HG02884 (cell line): Measurements from ENCODE around the gene THSD7A.
A peak's percentile ranks its signal among the peaks of the same experiment; 100 is the strongest.

ENCODE experiments used
- ATAC-seq: cut with Tn5 transposase; IDR thresholded peaks from one replicate; pipeline ENCODE4 v1.9.1; 2021; ENCODE audit warnings: mild to moderate bottlenecking, moderate library complexity; ENCODE audit not compliant: unreplicated experiment

The THSD7A gene

GRCh38 chr7:11642841-11643240 is 189.2 kb downstream of the THSD7A start:
- no peak for ATAC-seq

- no peak for ATAC-seq
Measured at GRCh38 chr7:11642276-11642675, 189.7 kb downstream of the THSD7A start.

GRCh38 chr7:11638011-11638774 is 193.8 kb downstream of the THSD7A start:
- no peak for ATAC-seq

- ATAC-seq, result no peak
Measured at GRCh38 chr7:11636274-11636673, 195.7 kb downstream of the THSD7A start.

GRCh38 chr7:11633310-11633709 is 198.7 kb downstream of the THSD7A start:
- no peak for ATAC-seq

- ATAC-seq, result no peak
Measured at GRCh38 chr7:11630355-11630754, 201.6 kb downstream of the THSD7A start.

GRCh38 chr7:11625669-11626068 is 206.3 kb downstream of the THSD7A start:
- ATAC-seq, result no peak

GRCh38 chr7:11623093-11623678 is 208.8 kb downstream of the THSD7A start:
- no peak for ATAC-seq

GRCh38 chr7:11620406-11621253 is 211.4 kb downstream of the THSD7A start:
- ATAC-seq, result no peak

- ATAC-seq, result no peak
Measured at GRCh38 chr7:11616466-11616865, 215.5 kb downstream of the THSD7A start.

GRCh38 chr7:11615174-11615573 is 216.8 kb downstream of the THSD7A start:
- no peak for ATAC-seq

- peak; percentile 97 for ATAC-seq
Measured at GRCh38 chr7:11613292-11613930, 218.6 kb downstream of the THSD7A start.

GRCh38 chr7:11612737-11613136 is 219.3 kb downstream of the THSD7A start:
- ATAC-seq, result peak; percentile 23

GRCh38 chr7:11609096-11609670 is 222.8 kb downstream of the THSD7A start:
- no peak for ATAC-seq

GRCh38 chr7:11607686-11608085 is 224.3 kb downstream of the THSD7A start:
- no peak for ATAC-seq

GRCh38 chr7:11605749-11606148 is 226.2 kb downstream of the THSD7A start:
- ATAC-seq, result no peak

GRCh38 chr7:11604505-11604904 is 227.5 kb downstream of the THSD7A start:
- no peak for ATAC-seq

- no peak for ATAC-seq
Measured at GRCh38 chr7:11601761-11602160, 230.2 kb downstream of the THSD7A start.

GRCh38 chr7:11593322-11593721 is 238.7 kb downstream of the THSD7A start:
- no peak for ATAC-seq

- no peak for ATAC-seq
Measured at GRCh38 chr7:11592699-11593098, 239.3 kb downstream of the THSD7A start.

GRCh38 chr7:11591943-11592342 is 240.1 kb downstream of the THSD7A start:
- no peak for ATAC-seq
